ENCODE data around the gene CEP95.
"Not testable (repeated sequence)": the region's sequence is repeated elsewhere in the genome, so short reads cannot be mapped to it uniquely, and the experiment has no call there.

CEP95 gene, protein sequence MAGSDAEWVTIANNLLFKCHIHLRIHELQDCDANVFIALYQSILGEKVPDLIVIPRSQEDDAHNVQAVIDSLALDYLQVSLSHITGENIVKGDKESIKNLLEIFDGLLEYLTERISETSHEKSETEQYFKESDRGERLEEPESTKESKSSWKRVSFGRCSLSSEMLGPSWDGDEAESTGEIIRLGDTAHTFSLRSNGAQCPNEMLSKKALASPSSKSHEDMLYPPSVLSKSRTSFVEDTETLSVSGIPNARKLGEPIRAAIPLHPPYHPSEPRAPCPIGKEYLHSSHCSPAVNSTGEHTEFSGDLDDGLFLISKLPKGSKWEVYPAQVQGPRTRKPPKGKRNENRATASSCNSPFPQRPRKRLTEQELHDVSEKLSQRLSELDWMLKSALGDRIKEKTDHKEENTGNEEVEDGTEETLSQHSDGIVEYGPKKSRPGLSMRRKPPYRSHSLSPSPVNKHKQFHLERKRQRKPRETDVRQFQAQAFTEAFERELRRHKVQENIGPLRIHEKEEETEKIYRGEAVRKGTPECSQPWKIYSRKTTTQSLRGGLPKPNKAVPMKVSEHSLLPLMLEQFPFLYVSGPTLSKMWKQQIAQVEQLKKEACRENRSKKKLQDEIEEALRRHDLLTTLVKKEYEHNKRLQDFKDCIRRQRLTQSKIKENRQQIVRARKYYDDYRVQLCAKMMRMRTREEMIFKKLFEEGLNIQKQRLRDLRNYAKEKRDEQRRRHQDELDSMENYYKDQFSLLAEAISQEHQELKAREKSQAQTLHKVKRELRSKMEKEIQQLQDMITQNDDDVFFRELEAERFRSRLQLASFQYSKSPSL

DNA sequence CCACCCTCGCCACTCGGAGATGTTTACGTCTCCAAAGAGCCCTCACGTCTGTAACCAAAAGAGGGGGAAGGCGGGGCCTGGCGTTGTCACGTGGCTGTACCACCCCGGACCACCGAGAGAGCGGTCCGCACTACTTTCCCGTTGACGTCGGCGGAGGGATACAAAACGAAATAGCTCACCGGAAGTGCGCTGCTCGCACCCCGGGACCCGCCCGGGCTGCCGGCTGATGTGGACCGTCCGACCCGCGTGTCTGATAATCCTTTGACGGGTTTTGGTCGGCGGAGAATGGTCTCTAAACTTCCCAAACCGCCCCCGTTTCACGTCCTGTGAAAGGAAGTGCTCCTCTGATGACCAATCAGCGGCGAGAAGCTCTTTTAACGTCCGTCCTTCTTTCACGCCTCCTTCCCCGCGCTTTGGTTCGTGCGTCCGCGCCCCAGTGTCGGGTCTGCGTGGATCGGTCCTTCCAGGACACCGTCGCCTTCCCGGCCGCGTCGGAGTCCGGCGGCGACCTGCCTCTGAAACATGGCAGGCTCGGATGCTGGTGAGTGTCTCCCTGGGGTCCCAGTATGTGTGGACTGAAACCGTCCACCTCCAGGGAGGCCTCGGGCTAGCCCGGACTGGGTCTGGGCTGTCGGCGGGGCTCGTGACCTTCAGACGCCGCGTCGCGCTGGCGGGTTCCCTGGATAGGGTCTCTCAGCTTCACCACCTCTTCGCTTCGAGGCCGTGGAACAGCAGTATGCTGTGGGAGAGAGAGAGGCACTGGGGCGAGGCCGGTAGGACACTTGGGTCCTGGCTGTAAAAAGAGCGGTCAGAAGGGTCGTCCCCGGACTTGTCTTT, at the start of gene CEP95:
CEP95 (plus strand) TSS at position 402 of the 837 bp plus-strand sequence; CDS start at position 523, 121 bp downstream.
- TF ChIP-seq, protein P1, sequence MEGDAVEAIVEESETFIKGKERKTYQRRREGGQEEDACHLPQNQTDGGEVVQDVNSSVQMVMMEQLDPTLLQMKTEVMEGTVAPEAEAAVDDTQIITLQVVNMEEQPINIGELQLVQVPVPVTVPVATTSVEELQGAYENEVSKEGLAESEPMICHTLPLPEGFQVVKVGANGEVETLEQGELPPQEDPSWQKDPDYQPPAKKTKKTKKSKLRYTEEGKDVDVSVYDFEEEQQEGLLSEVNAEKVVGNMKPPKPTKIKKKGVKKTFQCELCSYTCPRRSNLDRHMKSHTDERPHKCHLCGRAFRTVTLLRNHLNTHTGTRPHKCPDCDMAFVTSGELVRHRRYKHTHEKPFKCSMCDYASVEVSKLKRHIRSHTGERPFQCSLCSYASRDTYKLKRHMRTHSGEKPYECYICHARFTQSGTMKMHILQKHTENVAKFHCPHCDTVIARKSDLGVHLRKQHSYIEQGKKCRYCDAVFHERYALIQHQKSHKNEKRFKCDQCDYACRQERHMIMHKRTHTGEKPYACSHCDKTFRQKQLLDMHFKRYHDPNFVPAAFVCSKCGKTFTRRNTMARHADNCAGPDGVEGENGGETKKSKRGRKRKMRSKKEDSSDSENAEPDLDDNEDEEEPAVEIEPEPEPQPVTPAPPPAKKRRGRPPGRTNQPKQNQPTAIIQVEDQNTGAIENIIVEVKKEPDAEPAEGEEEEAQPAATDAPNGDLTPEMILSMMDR (conservative IDR thresholded peaks at IDR 0.05) = no peak
- H3K27ac ChIP-seq = peak within 1 kb of the TSS; percentile 98

DNA sequence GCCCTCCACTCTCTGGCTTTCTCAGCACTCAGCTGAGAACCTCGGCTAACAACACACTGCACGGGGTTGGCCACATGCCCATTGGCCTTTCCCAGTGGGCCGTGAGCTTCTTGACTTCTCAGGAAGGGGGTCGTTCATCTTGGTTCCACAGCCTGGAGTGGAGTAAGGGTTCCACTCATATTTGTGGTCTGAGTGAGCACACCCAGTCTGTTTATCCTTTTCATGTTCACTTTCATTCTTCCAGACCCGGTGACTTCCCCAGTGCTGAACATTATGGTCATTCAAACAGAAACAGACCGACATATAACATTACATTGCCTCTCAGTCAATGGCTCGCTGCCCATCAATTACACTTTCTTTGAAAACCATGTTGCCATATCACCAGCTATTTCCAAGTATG, 49.6 kb upstream of the CEP95 start:
- TF ChIP-seq, protein P1 (conservative IDR thresholded peaks at IDR 0.05) = no peak
- H3K27ac ChIP-seq = no peak overlapping the region

DNA sequence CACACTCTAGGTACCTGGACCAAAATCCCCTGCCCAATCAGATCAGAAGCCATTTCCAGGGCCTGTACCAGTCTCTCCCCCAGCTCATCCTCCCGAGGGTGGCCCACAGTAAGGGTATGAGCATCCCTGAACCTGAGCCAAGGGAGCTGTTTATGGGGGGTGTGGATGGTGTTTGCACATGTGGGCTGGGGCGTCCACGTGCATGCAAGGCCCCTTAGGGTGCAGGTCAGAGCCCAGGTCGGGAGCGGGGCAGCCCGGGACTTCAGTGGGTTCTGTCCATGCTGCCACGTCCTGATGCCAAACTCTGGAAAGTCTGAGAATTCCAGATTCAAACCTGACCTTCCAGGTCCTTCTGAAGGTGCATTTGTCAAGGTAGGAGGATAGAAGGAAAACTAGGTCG, 48.0 kb upstream of the CEP95 start:
- no peak overlapping the region for H3K27ac ChIP-seq
- TF ChIP-seq, protein P1 (conservative IDR thresholded peaks at IDR 0.05) = no peak

DNA sequence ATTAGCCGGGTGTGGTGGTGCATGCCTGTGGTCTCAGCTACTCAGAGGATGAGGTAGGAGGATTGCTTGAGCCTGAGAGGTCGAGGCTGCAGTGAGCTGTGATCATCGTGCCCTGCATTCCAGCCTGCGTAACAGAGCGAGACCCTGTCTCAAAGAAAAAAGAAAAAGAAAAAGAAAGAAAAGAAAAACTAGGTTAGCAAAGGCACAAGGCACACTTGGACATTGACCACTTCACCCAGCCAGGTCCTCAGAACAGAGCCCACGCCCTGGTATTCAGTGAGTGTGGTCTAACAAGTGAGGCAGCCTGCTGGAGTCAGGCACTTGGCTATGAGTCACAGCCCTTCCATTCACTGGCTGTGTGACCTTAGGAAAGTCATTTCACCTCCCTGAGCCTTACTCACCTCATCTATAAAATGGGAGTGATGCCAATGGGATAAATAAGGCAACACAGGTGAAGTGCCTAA, 47.5 kb upstream of the CEP95 start:
- no peak overlapping the region for H3K27ac ChIP-seq
- TF ChIP-seq, protein P1 (conservative IDR thresholded peaks at IDR 0.05) = no peak

DNA sequence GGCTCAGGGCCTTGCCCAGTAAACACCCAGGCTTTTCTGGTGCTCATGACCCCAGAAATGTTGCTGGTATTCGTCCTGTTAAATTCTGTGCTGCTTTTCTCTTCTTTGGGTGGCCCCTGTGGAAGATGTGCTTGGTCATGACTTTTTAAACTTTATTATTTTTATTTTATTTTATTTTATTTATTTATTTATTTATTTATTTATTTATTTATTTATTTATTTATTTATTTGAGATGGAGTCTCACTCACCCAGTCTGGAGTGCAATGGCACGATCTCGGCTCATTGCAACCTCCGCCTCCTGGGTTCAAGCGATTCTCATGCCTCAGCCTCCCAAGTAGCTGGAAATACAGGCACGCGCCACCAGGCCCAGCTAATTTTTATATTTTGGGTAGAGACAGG, 47.0 kb upstream of the CEP95 start:
- not testable (repeated sequence) for H3K27ac ChIP-seq

DNA sequence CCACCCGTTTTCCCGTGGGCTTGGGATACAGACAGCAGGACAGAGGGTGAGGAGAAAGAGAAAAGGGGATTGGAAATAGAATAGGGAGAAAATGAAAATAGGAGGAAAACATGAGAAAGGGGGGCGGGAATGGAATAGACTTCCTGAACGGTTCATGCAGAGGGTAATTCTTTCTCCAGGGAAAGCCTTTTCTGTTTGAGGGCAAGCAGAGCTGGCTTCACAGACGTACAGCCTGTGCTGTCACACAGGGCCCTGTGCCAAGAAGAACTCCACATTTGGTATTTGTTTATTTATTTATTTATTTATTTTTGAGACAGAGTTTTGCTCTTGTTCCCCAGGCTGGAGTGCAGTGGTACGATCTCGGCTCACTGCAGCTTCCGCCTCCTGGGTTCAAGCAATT, 45.8 kb upstream of the CEP95 start:
- TF ChIP-seq, protein P1 (conservative IDR thresholded peaks at IDR 0.05) = no peak

DNA sequence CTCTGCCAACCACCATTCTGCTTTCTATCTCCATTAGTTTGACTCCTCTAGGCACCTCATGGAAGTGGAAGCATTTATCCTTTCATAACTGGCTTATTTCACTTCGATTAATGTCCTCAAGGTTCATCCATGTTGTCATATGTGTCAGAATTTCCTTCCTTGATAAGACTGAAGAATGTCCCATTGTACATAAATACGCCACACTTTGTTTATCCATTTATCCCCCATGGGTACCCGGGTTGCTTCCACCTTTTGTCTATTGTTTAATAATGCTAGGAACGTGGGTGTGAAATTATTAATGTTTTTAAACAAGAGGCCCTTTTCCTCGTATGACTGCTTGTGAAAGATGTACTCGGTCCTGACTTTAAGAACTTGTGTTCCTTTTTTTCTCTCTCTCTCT, 45.0 kb upstream of the CEP95 start:
- TF ChIP-seq, protein P1 (conservative IDR thresholded peaks at IDR 0.05) = no peak
- H3K27ac ChIP-seq = no peak overlapping the region

More for the DNA sequence above, 45.8 kb upstream of the CEP95 start:
- no peak overlapping the region for H3K27ac ChIP-seq
